ENCODE results near the gene TRAPPC5. TPM values are rescaled to one million over a fixed set of nuclear protein-coding genes. Genes with fewer than 3 reads are reported as not detected.

The TRAPPC5 gene
- total and polyA plus RNA-seq, 3 donors from 2014 or later = 194 to 226 (median 214) TPM

GRCh38 chr19:7658219-7658686, 22.4 kb upstream of the TRAPPC5 start:
- intact Hi-C loops (cut with DNase I; ENCODE audit: low total_unique reads) = no loop called here
- DNase-seq = no peak
- no peak overlapping the region for H3K27ac ChIP-seq
- H3K4me3 ChIP-seq = no peak overlapping the region
- 37% methylated on average over 9 of the region's 9 CpGs for WGBS, 2 donors
- no peaks in the 10 kb centered on the region for H3K27me3 ChIP-seq
- H3K4me1 ChIP-seq = no peaks in the 10 kb centered on the region
- no peaks in the 10 kb centered on the region for H3K36me3 ChIP-seq (ENCODE audit: low read depth, missing control alignments)
- no peaks in the 10 kb centered on the region for H3K9me3 ChIP-seq
- TF ChIP-seq POLR2A (IDR thresholded peaks at IDR 0.05) = no peak
- TF ChIP-seq CTCF (IDR thresholded peaks at IDR 0.05) = no peak

GRCh38 chr19:7661744-7662538, 18.7 kb upstream of the TRAPPC5 start:
- no peak for DNase-seq
- H3K9me3 ChIP-seq = no peaks in the 10 kb centered on the region
- WGBS, 2 donors = 77 to 80% methylated on average over 8 of the region's 8 CpGs
- no peak overlapping the region for H3K27ac ChIP-seq
- no peaks in the 10 kb centered on the region for H3K36me3 ChIP-seq (ENCODE audit: low read depth, missing control alignments)
- H3K4me1 ChIP-seq = no peaks in the 10 kb centered on the region
- TF ChIP-seq POLR2A (IDR thresholded peaks at IDR 0.05) (no peak), CTCF (IDR thresholded peaks at IDR 0.05) (no peak)
- no peak overlapping the region for H3K4me3 ChIP-seq
- intact Hi-C loops (cut with DNase I; ENCODE audit: low total_unique reads) = no loop called here
- H3K27me3 ChIP-seq = no peaks in the 10 kb centered on the region

- intact Hi-C loops (cut with DNase I; ENCODE audit: low total_unique reads) = no loop called here
- Histone ChIP-seq H3K4me3 (no peak overlapping the region), H3K4me1 (no peaks in the 10 kb centered on the region), H3K9me3 (no peaks in the 10 kb centered on the region), H3K27ac (no peak overlapping the region), H3K36me3 (ENCODE audit: low read depth, missing control alignments) (no peaks in the 10 kb centered on the region), H3K27me3 (no peaks in the 10 kb centered on the region)
- DNase-seq = no peak
- no peak for TF ChIP-seq POLR2A (IDR thresholded peaks at IDR 0.05)
- no peak for TF ChIP-seq CTCF (IDR thresholded peaks at IDR 0.05)
- WGBS, 2 donors = 90 to 91% methylated on average over 14 of the region's 14 CpGs
These were observed 18.0 kb upstream of the TRAPPC5 start for GRCh38 chr19:7662657-7663056.

GRCh38 chr19:7663706-7664105, 16.9 kb upstream of the TRAPPC5 start:
- intact Hi-C loops (cut with DNase I; ENCODE audit: low total_unique reads) = no loop called here
- H3K27me3 ChIP-seq = no peaks in the 10 kb centered on the region
- no peaks in the 10 kb centered on the region for H3K36me3 ChIP-seq (ENCODE audit: low read depth, missing control alignments)
- no peak overlapping the region for H3K4me3 ChIP-seq
- H3K4me1 ChIP-seq = no peaks in the 10 kb centered on the region
- TF ChIP-seq CTCF (IDR thresholded peaks at IDR 0.05) (no peak), POLR2A (IDR thresholded peaks at IDR 0.05) (no peak)
- no peaks in the 10 kb centered on the region for H3K9me3 ChIP-seq
- H3K27ac ChIP-seq = no peak overlapping the region
- WGBS, 2 donors = 79 to 81% methylated on average over 7 of the region's 7 CpGs
- DNase-seq = no peak

GRCh38 chr19:7665076-7665475, 15.6 kb upstream of the TRAPPC5 start:
- H3K27ac ChIP-seq = no peak overlapping the region
- no peaks in the 10 kb centered on the region for H3K9me3 ChIP-seq
- H3K27me3 ChIP-seq = no peaks in the 10 kb centered on the region
- H3K4me1 ChIP-seq = no peaks in the 10 kb centered on the region
- TF ChIP-seq CTCF (IDR thresholded peaks at IDR 0.05) = no peak
- TF ChIP-seq POLR2A (IDR thresholded peaks at IDR 0.05) = no peak
- no peaks in the 10 kb centered on the region for H3K36me3 ChIP-seq (ENCODE audit: low read depth, missing control alignments)
- DNase-seq = no peak
- 53 to 58% methylated on average over 4 of the region's 4 CpGs for WGBS, 2 donors
- H3K4me3 ChIP-seq = no peak overlapping the region
- intact Hi-C loops (cut with DNase I; ENCODE audit: low total_unique reads) = no loop called here
